A673 (cell line): ENCODE measurements around the gene TROAP.

ENCODE experiments used
- EZH2 ChIP-seq: fragments of 200-600 bp; sonication (generic); IDR thresholded peaks from 2 replicates; pipeline ENCODE4 v1.6.1; 2017; ENCODE audit warnings: borderline replicate concordance, low read depth, mild to moderate bottlenecking, mixed read lengths, antibody characterized with exemption, low read length; ENCODE audit not compliant: poor library complexity, severe bottlenecking
- TF ChIP-seq, protein P1 (sequence below): fragments of 300-800, 200-600 bp; sonication (generic); conservative IDR thresholded peaks from 2 replicates; pipeline ENCODE4 v1.5.1; 2017; ENCODE audit warnings: low read depth, mild to moderate bottlenecking, antibody characterized with exemption, low read length, moderate library complexity, mixed read lengths

DNA sequence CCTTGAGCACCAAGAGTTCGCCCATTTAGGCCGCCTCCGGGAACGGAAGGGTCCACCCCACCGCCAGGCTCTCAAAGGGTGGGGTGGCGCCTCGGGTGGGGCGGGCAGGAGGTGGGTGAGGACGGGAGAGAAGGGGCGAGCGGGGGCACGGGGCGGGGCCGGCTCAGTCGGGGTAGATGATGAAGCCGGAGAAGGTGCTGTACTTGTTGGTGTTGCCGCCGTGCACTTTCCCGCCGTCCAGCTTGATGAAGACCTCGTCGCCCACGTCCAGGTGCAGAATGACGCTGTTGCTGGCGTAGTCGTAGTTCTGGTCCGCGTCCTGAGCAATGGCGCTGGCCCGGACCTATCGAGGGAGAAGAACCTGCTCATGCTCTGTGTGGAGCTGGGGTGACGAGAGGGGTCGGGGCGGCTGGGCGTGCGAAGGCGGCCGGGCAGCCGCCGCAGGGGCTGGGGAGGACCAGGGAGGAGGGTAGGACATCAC is 9.9 kb downstream of the TROAP start:
- TF ChIP-seq, protein P1, sequence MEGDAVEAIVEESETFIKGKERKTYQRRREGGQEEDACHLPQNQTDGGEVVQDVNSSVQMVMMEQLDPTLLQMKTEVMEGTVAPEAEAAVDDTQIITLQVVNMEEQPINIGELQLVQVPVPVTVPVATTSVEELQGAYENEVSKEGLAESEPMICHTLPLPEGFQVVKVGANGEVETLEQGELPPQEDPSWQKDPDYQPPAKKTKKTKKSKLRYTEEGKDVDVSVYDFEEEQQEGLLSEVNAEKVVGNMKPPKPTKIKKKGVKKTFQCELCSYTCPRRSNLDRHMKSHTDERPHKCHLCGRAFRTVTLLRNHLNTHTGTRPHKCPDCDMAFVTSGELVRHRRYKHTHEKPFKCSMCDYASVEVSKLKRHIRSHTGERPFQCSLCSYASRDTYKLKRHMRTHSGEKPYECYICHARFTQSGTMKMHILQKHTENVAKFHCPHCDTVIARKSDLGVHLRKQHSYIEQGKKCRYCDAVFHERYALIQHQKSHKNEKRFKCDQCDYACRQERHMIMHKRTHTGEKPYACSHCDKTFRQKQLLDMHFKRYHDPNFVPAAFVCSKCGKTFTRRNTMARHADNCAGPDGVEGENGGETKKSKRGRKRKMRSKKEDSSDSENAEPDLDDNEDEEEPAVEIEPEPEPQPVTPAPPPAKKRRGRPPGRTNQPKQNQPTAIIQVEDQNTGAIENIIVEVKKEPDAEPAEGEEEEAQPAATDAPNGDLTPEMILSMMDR = no peak
- TF ChIP-seq EZH2 = no peak
